Dendritic cell treated with granulocyte-macrophage colony-stimulating factor and Interleukin-4, amounts not matched to agents 40 ng/mL and 50 ng/mL, for 4 days (primary cell): ENCODE data around the gene INPP4B.

ENCODE experiments used
- H3K27ac Mint-ChIP-seq: one replicate; pipeline ENCODE4 v1.8.0; 2022; ENCODE audit warnings: mild to moderate bottlenecking, mixed read lengths
- H3K27me3 Mint-ChIP-seq: one replicate; pipeline ENCODE4 v1.8.0; 2022; ENCODE audit warnings: mild to moderate bottlenecking, mixed read lengths
- H3K36me3 Mint-ChIP-seq: one replicate; pipeline ENCODE4 v1.8.0; 2022; ENCODE audit warnings: low read depth, mixed read lengths
- H3K4me1 Mint-ChIP-seq: one replicate; pipeline ENCODE4 v1.8.0; 2022; ENCODE audit warnings: low read depth, mixed read lengths
- H3K4me3 Mint-ChIP-seq: one replicate; pipeline ENCODE4 v1.8.0; 2022; ENCODE audit warnings: mild to moderate bottlenecking, moderate library complexity, mixed read lengths
- H3K9me3 Mint-ChIP-seq: one replicate; pipeline ENCODE4 v1.8.0; 2022; ENCODE audit warnings: mixed read lengths
- intact Hi-C: fragments of 100-400 bp; cut with micrococcal nuclease; formaldehyde crosslinking; loops from one replicate; pipeline ENCODE4 v1.15.0; 2022

The INPP4B gene

DNA sequence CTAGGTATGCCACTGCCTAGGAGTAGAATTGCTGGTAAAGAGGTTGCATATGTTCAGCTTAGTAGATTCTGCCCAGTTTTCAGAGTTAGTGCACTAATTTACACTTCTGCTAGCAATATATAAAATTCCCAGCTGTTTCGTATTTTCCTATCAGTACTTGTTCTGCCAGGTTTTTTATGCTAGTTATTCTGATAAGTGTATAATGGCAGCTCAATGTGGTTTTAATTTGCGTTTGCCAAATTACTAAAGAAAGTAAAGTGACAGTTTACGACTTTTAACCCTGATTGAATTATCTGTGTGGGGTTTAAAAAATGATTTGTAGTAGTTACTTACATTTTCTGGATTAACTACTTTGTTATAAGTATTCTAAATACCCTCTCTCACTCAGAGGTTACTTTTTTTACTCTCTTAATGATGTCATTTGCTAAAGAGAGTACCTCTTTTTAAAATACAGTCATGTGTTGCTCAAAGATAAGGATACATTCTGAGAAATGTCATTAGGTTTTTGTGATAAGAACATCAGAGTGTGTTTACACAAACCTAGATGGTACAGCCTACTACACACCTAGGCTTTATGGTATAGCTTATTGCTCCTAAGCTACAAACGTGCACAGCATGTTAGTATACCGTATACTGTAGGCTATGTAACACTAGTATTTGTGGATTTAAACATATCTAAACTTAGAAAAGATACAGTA, 846.5 kb downstream of the INPP4B start:
- intact Hi-C loops: no loop called here
- Mint-ChIP-seq H3K9me3 (peaks cover 19% of the 10 kb centered on the region), H3K27ac (no peak overlapping the region), H3K27me3 (no peaks in the 10 kb centered on the region), H3K4me3 (no peak overlapping the region), H3K36me3 (no peaks in the 10 kb centered on the region), H3K4me1 (no peaks in the 10 kb centered on the region)

DNA sequence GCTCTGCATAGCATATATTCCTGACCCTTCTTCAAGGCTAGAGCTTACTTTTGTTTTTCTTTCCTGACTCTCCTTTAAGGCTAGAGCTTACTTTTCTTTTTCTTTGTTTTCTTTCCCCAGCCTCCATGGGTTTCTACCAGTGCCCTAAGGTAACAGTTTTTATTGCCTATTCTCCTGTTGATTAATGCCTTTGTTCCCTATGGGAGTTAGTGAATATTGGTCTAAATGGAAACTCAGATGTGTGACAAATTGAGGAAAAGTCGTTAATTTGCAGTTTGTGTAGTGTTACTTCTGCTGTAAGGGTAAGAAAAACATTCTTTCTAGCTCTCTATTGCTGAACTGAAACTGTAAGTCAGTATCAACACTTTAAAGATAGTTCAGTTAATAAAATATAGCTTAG, 851.0 kb downstream of the INPP4B start:
- H3K4me1 Mint-ChIP-seq: no peaks in the 10 kb centered on the region
- H3K27me3 Mint-ChIP-seq: no peaks in the 10 kb centered on the region
- no peak overlapping the region for H3K4me3 Mint-ChIP-seq
- peaks cover 44% of the 10 kb centered on the region for H3K9me3 Mint-ChIP-seq
- H3K27ac Mint-ChIP-seq: no peak overlapping the region
- H3K36me3 Mint-ChIP-seq: no peaks in the 10 kb centered on the region
- intact Hi-C loops: no loop called here

DNA sequence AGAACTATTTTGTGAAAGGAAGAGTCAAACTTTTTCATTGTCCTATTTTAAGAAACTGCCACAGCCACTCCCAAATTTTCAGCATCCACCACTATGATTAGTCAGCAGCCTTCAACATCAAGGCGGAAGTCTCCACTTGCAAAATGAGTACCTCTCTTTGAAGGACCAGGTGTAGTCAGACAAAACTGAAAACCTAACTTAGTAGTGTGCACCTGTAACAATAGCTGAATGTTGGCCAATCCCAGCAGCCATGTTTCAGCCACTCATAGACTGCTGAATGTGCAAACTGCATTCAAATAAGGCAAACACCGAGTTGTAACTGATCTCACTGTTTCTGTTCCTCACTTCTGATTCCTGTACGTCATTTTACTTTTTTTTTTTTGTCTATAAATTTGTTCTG, 868.7 kb downstream of the INPP4B start:
- Mint-ChIP-seq H3K36me3 (no peaks in the 10 kb centered on the region), H3K4me3 (no peak overlapping the region), H3K27ac (no peak overlapping the region), H3K9me3 (peaks cover 24% of the 10 kb centered on the region), H3K27me3 (no peaks in the 10 kb centered on the region), H3K4me1 (no peaks in the 10 kb centered on the region)
- intact Hi-C loops: no loop called here
